Gastrocnemius medialis (tissue), 4 donors: Measurements from ENCODE around the gene FASTKD3.

Experiments used
- CTCF ChIP-seq, 5 experiments: fragments of 450-650 bp in 3 of 5; fragments of 200-600 bp in 2 of 5; sonication (generic) in 2 of 5; IDR thresholded peaks in 4 of 5; conservative IDR thresholded peaks in 1 of 5; 1 replicate in 4 of 5; 2 replicates in 1 of 5; pipeline ENCODE4 v1.5.1; 2016 to 2019; ENCODE audit warnings: antibody characterized with exemption in 5 of 5, mild to moderate bottlenecking in 3 of 5, moderate library complexity in 3 of 5
- POLR2A ChIP-seq, 2 donors: fragments of 450-650 bp; IDR thresholded peaks; one replicate each; pipeline ENCODE4 v1.6.1; 2017; ENCODE audit warnings: antibody characterized with exemption in 2 of 2, mild to moderate bottlenecking in 2 of 2, moderate library complexity in 2 of 2

DNA sequence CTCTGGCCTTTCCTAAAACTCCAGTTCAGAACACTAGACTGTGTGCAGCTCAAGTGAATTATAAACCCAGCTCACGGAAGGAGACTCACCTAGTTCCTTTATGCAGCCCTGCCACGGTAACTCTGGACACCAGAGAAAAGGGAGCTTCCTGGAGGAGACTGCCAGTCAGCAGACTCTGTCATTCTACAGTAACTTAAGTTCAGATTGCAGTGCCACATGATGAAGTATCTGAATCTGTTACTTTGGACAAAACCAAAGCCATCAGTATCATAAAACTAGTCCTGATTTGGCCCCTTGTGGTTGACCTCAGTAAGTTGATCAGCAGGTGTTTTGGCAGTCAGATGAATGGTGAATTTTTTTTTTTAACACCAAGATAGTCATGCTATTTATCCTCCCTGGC is 2.8 kb upstream of the FASTKD3 start:
- TF ChIP-seq POLR2A (IDR thresholded peaks at IDR 0.05) (no peak), CTCF (IDR thresholded peaks at IDR 0.05 in 4 of 5, conservative IDR thresholded peaks at IDR 0.05 in 1 of 5) (no peak)
